ENCODE measurements around the gene NRIP1.
A peak's percentile ranks its signal among the peaks of the same experiment; 100 is the strongest.

NRIP1 gene, protein sequence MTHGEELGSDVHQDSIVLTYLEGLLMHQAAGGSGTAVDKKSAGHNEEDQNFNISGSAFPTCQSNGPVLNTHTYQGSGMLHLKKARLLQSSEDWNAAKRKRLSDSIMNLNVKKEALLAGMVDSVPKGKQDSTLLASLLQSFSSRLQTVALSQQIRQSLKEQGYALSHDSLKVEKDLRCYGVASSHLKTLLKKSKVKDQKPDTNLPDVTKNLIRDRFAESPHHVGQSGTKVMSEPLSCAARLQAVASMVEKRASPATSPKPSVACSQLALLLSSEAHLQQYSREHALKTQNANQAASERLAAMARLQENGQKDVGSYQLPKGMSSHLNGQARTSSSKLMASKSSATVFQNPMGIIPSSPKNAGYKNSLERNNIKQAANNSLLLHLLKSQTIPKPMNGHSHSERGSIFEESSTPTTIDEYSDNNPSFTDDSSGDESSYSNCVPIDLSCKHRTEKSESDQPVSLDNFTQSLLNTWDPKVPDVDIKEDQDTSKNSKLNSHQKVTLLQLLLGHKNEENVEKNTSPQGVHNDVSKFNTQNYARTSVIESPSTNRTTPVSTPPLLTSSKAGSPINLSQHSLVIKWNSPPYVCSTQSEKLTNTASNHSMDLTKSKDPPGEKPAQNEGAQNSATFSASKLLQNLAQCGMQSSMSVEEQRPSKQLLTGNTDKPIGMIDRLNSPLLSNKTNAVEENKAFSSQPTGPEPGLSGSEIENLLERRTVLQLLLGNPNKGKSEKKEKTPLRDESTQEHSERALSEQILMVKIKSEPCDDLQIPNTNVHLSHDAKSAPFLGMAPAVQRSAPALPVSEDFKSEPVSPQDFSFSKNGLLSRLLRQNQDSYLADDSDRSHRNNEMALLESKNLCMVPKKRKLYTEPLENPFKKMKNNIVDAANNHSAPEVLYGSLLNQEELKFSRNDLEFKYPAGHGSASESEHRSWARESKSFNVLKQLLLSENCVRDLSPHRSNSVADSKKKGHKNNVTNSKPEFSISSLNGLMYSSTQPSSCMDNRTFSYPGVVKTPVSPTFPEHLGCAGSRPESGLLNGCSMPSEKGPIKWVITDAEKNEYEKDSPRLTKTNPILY (N-terminal part only)

DNA sequence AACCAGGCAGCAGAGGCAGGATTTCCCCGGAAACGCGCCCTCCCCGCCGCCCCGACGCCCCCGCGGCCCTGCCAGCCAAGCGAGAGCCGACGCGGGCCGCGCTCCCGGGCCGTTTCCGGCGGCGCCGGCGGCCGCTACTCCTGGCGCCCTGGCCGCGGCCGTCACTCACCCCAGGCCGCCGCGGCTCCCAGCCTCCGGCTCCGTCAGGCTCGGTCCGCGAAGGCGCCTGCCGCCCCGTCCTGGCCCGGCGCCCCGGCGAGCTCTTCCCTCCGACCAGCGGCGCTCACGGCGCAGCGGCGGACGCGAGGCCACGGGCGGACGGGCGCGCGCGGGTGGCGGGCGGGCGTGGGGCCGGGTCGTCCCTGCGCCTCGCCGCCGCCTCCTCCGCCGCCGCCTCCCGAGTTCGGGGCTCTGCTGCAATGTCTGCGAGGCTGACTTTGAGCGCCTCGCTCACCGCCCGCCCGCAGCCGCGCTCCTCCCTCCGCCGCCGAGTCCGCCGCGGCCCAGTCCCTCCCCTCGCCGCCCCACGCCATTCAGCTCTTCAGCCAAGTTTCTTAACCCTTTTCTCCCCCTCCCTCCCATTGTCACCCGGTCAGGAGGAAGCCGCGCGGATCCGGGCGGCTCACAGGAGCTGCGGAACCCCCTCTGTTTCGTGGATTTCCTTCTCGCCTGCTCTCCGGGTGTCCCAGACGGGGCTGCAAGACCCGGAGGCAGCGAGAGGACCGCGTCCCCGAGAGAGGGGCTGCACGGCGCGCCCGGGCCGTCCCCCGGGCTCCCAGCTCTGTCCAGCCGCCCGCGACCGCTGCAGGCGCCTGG lies at the start of gene NRIP1:
TSS of gene NRIP1 (minus strand) at position 425 of the 816 bp plus-strand sequence. CDS start 96,808 bp downstream, outside the sequence.
- DNase-seq (ENCODE audit: low read depth) = peak; percentile 88

GRCh38 chr21:15112858-15113257 lies 48.1 kb upstream of the NRIP1 start:
- no peak for DNase-seq (ENCODE audit: low read depth)

DNA sequence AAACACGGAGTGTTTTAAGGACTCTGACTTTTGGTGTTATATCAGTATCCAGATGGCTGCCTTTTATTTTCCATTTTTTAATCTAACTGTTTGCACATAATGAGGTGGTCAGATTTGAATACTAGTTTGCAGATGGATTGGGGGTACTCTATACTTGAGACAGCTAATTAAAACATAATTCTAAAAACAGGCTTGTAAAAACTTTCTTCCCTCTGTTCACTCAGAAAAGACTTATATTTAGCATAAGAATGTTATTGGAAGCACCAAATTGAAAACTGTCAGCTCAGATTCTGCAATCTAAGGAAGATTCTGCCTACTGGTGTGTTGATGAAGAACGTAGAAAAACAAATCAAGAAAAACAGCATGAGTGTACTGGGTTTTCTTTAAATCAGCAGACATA lies 44.0 kb upstream of the NRIP1 start:
- DNase-seq (ENCODE audit: low read depth) = no peak

GRCh38 chr21:15104470-15104869 lies 39.7 kb upstream of the NRIP1 start:
- no peak for DNase-seq (ENCODE audit: low read depth)

DNA sequence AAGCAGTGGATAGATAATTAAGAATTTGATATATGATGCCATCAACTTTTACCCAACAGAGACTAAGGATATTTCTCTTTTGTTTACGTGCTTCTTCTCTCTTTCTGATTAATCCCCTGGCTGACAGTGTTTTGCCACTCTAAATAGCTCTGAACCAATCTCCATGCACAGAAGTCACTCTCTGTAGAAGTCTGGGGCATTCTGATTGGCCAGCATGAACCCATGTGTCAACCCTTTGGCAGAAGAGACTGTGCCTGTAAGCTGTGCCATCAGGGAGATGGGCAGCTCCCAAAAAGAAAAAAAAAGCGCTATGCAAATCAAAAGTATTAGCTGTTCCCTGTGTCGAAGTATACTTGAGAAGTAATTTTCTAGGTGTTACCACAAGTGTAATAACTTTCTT lies 34.1 kb upstream of the NRIP1 start:
- no peak for DNase-seq (ENCODE audit: low read depth)

DNA sequence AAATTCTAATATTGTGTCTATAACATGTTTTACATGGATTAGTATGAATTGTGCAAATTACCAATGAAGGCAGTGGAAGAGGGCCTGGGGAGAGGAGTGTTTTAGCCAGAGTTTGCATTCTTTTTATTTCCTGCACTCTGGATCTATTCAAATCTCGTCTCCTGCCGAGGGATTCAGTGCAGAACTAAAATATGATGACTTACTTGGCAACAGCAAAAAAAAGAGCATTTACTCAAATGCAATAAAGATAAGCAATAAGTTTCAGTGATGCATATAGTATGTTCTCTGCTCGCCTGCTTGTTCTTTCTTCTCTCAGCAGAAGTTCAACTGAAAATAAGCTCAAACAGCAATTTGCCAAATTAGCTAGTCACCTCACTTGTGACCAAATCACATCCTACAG lies 33.4 kb upstream of the NRIP1 start:
- no peak for DNase-seq (ENCODE audit: low read depth)

DNA sequence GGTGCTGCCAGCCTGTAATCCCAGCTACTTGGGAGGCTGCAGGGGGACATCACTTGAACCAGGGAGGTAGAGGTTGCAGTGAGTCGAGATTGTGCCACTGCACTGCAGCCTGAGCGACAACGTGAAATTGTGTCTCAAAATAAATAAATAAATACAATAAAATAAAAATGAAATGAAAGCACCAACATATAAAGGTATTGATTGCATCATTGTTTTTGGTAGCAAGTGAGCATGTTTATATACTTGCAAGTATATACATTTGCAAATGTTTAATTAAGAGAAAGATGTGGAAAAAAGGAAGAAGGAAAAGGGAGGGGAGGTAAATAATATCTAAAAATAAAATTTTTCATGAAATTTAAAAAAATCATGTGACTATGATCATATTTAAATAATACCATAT lies 32.8 kb upstream of the NRIP1 start:
- DNase-seq (ENCODE audit: low read depth) = no peak

DNA sequence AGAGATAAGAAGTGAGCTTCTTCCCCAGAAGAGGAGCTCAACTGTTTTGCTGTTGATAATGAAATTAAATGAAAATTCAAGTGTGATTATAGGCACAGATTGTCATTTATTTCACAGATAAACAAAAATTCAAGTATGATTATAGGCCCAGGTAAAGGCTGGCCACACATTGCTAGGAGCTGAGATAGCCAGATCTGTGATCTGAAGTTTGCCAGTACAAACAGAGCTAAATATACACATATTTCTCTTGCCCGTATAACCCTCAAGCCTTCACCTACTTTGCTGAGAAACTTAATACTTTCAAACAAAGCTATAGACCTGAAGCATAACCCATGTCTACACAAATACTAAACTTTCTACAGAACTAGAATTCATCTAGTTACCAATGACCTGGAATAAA lies 31.3 kb upstream of the NRIP1 start:
- DNase-seq (ENCODE audit: low read depth) = no peak

GRCh38 chr21:15095326-15095725 lies 30.5 kb upstream of the NRIP1 start:
- no peak for DNase-seq (ENCODE audit: low read depth)

- DNase-seq (ENCODE audit: low read depth) = no peak
Observed at GRCh38 chr21:15094706-15095105, 29.9 kb upstream of the NRIP1 start.

DNA sequence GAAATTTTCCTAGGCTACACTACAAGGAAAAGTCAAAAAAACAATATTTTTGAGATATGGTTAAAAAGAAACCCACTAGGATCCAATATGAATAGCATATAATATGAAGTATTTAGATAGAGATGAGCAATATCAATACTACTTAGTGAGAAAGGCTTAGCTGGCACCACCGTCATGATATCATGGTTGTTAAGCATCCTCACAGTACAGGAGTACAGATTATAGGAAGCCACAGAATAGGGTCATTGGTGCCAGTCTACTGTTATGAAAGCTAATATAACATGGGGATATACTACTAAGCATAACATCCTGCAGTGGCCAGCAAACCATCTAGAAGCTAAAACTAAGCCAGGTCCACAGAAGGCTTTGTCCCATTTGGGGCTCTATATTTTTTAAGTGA lies 28.4 kb upstream of the NRIP1 start:
- DNase-seq (ENCODE audit: low read depth) = no peak

DNA sequence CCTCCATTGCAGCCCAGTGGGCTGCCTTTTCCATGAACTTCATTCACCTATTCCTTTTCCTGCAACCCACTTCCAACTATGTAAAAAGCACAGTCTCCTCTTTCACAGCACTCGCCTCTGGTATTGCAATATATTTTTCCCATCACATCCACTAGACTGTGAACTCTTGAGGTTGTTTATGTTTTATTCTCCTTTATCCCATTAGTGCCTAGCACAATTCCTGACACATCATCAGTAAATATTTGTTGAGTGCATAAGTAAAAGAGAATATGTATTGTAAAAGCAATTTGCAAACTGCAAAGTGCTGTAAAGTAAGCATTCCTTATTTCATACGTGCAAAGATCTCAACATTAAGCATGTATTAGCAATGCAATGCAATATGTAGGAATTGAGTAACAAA lies 27.9 kb upstream of the NRIP1 start:
- DNase-seq (ENCODE audit: low read depth) = no peak

DNA sequence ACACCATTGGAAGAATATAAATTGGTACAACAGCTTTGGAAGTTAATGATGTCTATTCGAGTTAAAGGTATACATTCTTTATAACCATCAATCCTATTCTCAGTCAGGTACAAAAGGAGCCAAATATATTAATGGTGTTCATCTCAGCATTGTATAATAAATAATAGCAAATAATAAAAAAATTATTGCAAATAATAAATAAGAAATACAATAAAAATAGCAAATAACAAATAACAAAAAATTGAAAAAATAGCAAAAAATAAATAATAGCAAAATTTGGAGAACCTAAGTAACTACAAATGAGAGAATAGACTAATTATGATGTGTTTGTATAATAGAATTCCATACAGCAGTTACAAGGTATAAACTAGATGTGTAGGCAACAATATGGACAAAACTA lies 25.6 kb upstream of the NRIP1 start:
- no peak for DNase-seq (ENCODE audit: low read depth)

GRCh38 chr21:15088488-15088887 lies 23.7 kb upstream of the NRIP1 start:
- DNase-seq (ENCODE audit: low read depth) = no peak

GRCh38 chr21:15084668-15085067 lies 19.9 kb upstream of the NRIP1 start:
- no peak for DNase-seq (ENCODE audit: low read depth)

DNA sequence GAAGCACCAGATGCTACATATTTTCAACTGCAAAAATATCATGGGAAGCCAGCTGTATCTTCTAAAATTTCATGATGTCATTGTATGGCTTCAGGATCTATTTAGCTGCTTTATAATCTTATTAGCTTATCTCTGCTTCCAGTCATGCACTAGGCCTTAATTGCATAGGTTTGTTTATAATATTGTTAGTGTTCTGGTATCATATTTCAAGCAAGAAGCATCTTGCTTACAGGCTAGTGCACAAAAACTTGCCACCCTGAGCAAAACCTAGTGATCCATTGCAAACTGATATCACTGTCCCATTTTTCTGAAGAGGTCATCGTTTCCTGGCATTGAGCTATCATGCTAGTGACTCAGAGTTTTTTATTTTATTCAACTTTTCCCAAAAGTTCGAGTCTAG lies 15.7 kb upstream of the NRIP1 start:
- no peak for DNase-seq (ENCODE audit: low read depth)

- no peak for DNase-seq (ENCODE audit: low read depth)
Observed at GRCh38 chr21:15079269-15079668, 14.5 kb upstream of the NRIP1 start.

DNA sequence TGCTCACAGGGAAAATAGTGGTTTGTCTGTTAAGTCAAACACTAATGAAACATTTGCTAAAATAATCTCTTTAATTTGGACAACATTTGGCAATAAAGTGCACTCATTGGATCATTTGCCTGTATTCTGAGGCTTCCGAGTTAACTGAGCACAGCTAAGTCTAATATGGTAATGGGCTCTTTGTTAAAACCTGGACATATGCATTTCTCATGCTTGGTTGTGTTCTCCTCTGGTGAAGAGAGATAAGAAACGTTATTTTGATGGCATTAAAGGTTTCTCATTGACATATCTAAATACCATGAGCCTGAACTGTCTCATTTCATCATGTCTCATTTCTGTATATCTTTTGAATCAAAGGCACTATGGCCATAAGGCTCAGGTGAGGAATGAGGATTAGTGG lies 13.4 kb upstream of the NRIP1 start:
- DNase-seq (ENCODE audit: low read depth) = no peak

- DNase-seq (ENCODE audit: low read depth) = no peak
Observed at GRCh38 chr21:15077529-15078145, 12.8 kb upstream of the NRIP1 start.

DNA sequence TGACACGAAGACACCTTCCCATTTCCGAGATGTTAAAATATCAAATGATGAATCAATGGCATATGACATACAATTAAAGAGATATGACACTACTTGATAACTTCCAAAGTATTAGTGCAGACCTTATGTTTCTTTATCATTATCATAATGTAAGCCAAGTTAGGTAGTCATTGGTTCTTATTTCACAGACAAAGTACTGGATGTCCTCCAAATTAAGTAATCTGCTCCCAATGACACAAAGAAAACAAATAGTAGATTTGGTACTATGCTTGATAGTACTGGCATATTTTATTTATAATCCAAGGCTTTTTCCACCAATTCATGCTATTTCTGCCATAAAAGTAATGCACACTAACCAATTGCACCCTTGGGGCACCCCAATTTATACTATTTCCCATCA lies 11.9 kb upstream of the NRIP1 start:
- no peak for DNase-seq (ENCODE audit: low read depth)

DNA sequence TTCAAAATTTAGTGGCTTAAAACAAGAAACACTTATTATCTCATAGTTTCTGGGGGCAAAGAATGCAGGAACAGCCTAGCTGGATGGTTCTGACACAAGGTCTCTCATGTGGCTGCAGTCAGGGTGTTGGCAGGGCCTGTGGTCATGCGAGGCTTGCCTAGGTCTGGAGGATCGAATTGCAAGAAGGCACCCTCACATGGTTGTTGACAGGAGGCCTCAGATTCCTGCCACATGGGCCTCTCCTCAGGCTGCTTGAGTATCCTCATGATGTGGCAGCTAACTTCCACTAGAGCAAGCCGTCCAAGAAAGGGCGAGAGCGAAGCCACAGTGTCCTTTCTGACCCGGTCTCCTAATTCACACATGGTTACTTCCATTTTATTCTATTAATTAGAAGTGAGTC lies 6.2 kb upstream of the NRIP1 start:
- no peak for DNase-seq (ENCODE audit: low read depth)

Measured in stromal cell of bone marrow (primary cell).